GM12864 (cell line): ENCODE results near the gene POU3F1.
A peak's percentile ranks its signal among the peaks of the same experiment; 100 is the strongest.

Source experiments
- DNase-seq: peaks from one replicate; pipeline ENCODE4 v3.0.0-alpha.2; 2011; ENCODE audit warnings: low read depth
- H3K4me3 ChIP-seq: 2 replicates; pipeline ENCODE4 v1.5.1; 2011; ENCODE audit warnings: mild to moderate bottlenecking, low read depth, low read length, control low read depth
- TF ChIP-seq, protein P1 (sequence below): IDR thresholded peaks from 2 replicates; pipeline ENCODE4 v1.5.1; 2011; ENCODE audit warnings: low read depth, mild to moderate bottlenecking, moderate library complexity, low read length, control low read depth, inconsistent platforms; ENCODE audit errors: missing control alignments

POU3F1 gene

GRCh38 chr1:37998913-37999429, 47.6 kb downstream of the POU3F1 start:
- no peak overlapping the region for H3K4me3 ChIP-seq
- TF ChIP-seq, protein P1, sequence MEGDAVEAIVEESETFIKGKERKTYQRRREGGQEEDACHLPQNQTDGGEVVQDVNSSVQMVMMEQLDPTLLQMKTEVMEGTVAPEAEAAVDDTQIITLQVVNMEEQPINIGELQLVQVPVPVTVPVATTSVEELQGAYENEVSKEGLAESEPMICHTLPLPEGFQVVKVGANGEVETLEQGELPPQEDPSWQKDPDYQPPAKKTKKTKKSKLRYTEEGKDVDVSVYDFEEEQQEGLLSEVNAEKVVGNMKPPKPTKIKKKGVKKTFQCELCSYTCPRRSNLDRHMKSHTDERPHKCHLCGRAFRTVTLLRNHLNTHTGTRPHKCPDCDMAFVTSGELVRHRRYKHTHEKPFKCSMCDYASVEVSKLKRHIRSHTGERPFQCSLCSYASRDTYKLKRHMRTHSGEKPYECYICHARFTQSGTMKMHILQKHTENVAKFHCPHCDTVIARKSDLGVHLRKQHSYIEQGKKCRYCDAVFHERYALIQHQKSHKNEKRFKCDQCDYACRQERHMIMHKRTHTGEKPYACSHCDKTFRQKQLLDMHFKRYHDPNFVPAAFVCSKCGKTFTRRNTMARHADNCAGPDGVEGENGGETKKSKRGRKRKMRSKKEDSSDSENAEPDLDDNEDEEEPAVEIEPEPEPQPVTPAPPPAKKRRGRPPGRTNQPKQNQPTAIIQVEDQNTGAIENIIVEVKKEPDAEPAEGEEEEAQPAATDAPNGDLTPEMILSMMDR: no peak
- no peak for DNase-seq

DNA sequence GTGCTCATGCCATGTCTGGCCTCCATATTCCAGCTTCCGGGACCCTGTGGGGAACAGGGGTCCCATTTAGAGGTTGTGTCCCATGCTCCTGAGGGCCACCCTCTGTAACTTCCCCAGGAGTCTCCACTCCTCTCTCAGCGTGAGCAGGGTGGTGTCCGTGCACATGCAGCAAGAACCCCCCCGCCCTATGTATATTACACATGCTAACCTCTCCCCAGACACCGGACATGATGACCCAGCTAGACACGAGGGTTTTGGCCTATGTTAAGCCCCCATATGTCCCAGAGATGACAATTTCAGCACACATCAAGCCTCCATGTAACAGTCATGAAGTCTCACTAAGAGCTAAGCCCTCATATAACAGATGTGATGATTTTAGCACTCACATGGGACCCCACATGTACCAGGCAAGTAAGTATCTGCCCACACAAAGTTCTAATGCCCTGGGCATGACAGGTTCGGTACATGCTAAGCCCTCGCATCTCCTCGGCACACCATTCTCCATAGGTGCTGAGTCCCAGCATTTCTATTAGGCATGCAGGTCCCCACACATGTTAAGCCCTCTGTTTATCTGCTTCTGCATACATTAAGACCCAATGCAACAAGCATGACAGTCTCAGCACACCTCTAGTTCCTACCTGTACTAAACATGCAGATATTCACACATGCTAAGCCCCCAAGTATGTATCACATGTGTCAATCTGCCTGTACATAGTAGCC, 48.3 kb downstream of the POU3F1 start:
- TF ChIP-seq, protein P1: no peak
- H3K4me3 ChIP-seq: no peak overlapping the region
- DNase-seq: no peak

DNA sequence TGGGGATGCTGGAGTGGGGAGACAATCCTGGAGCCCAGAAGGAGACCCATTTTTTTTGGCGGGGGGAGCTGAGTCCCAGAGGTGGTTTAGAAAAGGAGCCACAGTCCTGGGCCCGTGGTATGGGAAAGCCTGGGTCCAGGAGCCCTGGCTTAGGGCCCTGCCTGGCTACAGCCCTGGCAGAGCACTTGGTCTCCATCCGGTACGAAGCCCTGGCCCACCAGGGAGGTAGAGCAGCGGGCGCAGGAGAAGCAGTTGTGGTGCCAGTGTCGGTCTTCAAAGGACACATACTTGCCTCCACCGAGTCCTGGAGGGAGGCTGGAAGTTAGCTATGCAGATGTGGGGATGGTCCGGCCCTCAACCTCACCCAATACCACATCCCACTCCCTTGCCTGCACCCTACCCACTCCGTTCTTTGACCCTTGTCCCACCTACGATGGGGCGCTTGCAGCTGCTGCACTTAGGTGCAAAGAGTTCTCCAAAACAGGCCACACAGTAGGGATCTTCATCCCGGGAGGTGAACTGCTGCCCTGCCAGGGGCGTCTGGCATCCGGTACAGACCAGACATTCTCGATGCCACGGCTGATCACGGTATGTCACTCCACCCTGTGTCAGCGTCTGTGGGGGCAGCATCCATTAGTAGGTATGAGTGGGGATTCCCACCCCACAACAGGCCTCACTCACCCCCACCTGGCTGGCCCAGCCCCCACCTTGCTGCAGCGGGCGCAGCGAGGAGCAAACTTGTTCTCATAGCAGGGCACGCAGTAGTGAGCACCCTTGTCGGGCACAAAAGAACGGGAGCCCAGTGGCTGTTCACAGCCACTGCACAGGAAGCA, 49.1 kb downstream of the POU3F1 start:
- TF ChIP-seq, protein P1: no peak
- DNase-seq: no peak
- H3K4me3 ChIP-seq: no peak overlapping the region

DNA sequence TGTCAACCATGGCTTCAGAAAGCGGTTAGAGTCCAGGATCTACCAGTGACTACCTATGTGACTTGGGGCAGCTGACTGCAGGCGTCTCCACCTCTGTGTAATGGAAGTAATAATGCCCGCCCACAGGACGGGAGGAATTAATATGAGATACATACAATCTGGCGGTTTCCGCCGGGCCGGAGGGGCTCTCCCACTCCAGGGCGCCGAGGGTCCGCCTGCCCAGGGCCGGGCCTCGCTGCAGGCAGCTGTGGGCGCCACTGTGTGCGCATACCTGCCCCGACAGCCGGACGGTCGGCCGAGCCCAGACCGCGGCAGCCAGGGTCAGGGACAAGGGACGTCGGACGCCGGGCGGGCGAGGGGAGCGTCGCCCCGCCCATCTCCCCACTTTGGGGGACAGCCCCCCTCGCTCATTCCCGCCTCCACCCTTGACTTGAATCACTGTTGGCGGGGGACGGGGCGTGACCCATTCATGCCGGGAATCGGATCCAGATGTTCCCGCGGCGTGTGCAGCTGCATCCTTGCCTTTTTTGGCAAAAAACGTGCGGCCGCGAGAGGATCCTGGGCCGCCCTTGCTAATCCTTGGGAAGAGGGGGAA, 50.7 kb downstream of the POU3F1 start:
- TF ChIP-seq, protein P1: no peak
- no peak for DNase-seq
- peak overlapping the region; percentile 51 for H3K4me3 ChIP-seq

DNA sequence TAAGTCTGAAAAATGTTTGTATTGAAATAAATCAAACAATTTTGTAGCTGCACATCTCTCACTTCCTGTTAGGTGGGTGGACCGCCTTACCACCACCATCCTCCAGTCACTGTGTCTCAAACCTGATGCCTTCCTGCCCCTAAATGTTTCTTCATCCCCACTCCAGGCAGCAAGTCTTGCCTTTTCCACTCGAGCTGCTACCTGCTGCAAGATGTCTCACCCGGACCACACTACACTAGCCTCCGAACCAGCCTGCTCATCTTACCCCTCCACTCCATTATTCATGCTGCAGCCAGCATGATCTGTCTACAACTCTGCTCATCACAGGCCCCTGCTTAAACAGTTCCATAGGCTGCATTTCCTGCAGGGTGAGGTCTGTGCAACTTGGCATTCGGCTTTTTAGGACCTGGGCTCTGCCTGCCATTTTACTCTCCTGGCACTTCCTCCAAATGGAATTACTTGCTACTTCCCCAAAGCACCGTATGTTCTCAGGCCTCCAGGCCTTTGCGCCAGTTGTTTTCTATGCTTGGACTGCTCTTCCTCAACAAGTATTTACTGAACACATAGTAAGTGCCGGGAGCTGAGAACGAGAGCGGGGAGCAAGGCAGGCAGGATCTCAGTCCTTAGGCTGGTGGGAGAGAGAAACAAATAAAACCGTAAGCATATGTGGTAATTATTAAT, 51.6 kb downstream of the POU3F1 start:
- no peak for DNase-seq
- TF ChIP-seq, protein P1: no peak
- peak overlapping the region; percentile 51; the same call in 1 of the 2 replicates for H3K4me3 ChIP-seq
